ENCODE data around the gene METAP1D. TPM values are rescaled to one million over a fixed set of nuclear protein-coding genes. Genes with fewer than 3 reads are reported as not detected.

Gene METAP1D
- total RNA-seq, 4 donors from 2014 or later: 0.75 to 6.4 (median 3.6) TPM

DNA sequence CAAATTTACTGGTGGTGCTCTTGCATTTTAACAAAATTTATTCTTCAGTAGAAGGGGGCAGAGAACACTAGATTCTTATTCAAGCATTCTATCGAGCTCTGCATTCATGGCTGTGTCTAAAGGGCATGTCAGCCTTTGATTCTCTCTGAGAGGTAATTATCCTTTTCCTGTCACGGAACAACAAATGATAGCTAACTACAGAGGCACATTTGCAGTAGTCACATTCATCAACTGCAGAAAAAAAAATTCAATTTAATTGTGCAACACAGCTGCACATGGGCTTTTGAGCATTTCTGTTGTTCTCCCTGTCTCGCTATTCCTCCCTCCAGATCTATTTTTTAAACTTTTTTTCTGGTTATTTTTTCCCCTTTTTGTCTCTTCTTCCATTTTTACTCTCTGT is 72.5 kb downstream of the METAP1D start:
- intact Hi-C loops (cut with DNase I; ENCODE audit: low total_unique reads): no loop called here
- Histone ChIP-seq H3K36me3 (no peaks in the 10 kb centered on the region), H3K27me3 (no peaks in the 10 kb centered on the region), H3K27ac (no peak overlapping the region), H3K4me3 (no peak overlapping the region), H3K4me1 (peaks cover 0 to 3% (median 0%) of the 10 kb centered on the region in 4 donors), H3K9me3 (no peaks in the 10 kb centered on the region)
- TF ChIP-seq POLR2A (IDR thresholded peaks at IDR 0.05): no peak
- TF ChIP-seq, protein P1, sequence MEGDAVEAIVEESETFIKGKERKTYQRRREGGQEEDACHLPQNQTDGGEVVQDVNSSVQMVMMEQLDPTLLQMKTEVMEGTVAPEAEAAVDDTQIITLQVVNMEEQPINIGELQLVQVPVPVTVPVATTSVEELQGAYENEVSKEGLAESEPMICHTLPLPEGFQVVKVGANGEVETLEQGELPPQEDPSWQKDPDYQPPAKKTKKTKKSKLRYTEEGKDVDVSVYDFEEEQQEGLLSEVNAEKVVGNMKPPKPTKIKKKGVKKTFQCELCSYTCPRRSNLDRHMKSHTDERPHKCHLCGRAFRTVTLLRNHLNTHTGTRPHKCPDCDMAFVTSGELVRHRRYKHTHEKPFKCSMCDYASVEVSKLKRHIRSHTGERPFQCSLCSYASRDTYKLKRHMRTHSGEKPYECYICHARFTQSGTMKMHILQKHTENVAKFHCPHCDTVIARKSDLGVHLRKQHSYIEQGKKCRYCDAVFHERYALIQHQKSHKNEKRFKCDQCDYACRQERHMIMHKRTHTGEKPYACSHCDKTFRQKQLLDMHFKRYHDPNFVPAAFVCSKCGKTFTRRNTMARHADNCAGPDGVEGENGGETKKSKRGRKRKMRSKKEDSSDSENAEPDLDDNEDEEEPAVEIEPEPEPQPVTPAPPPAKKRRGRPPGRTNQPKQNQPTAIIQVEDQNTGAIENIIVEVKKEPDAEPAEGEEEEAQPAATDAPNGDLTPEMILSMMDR (IDR thresholded peaks at IDR 0.05): no peak
- no peak for TF ChIP-seq POLR2AphosphoS5 (IDR thresholded peaks at IDR 0.05)
- TF ChIP-seq EP300 (IDR thresholded peaks at IDR 0.05; ENCODE audit: low read depth): no peak
- WGBS, 2 donors (ENCODE audit: low coverage in 1 of 2): 84 to 89% methylated on average over 3 of the region's 3 CpGs
- in situ Hi-C loops (cut with MboI; ENCODE audit: low pct_ligation_motif_present in 1 of 4, low pct_unique_long_range_greater_than_20kb in 1 of 4, low sequenced_read_pairs in 3 of 4): no loop called here
- no peak for DNase-seq

DNA sequence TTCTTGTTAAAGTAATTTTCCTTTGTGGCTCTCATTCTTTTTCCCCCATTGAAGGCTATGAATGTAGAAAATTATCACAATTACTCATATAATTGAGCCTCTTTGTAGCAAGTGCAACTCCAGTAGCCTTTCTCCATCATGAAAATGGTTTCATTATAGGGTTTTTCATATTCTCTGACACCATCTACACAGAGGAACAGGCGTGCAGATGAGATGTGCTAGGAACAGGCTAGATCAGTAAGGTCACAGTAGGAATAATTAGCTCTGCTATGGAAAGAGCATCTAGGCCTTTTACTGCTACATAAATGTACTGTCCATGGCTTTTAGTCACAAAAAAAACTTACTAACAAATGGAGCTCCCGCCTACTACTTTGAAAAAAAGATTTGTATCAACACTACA is 73.0 kb downstream of the METAP1D start:
- DNase-seq: no peak
- Histone ChIP-seq H3K9me3 (no peaks in the 10 kb centered on the region), H3K27me3 (no peaks in the 10 kb centered on the region), H3K36me3 (no peaks in the 10 kb centered on the region), H3K4me1 (peaks cover 0 to 3% (median 0%) of the 10 kb centered on the region in 4 donors), H3K27ac (no peak overlapping the region), H3K4me3 (no peak overlapping the region)
- intact Hi-C loops (cut with DNase I; ENCODE audit: low total_unique reads) (no loop called here), in situ Hi-C loops (cut with MboI; ENCODE audit: low pct_ligation_motif_present in 1 of 4, low pct_unique_long_range_greater_than_20kb in 1 of 4, low sequenced_read_pairs in 3 of 4) (no loop called here)
- WGBS, 2 donors (ENCODE audit: low coverage in 1 of 2): 94 to 95% methylated on average over 2 of the region's 2 CpGs
- no peak for TF ChIP-seq POLR2AphosphoS5 (IDR thresholded peaks at IDR 0.05)
- TF ChIP-seq, protein P1 (IDR thresholded peaks at IDR 0.05): no peak
- TF ChIP-seq POLR2A (IDR thresholded peaks at IDR 0.05): no peak
- no peak for TF ChIP-seq EP300 (IDR thresholded peaks at IDR 0.05; ENCODE audit: low read depth)

DNA sequence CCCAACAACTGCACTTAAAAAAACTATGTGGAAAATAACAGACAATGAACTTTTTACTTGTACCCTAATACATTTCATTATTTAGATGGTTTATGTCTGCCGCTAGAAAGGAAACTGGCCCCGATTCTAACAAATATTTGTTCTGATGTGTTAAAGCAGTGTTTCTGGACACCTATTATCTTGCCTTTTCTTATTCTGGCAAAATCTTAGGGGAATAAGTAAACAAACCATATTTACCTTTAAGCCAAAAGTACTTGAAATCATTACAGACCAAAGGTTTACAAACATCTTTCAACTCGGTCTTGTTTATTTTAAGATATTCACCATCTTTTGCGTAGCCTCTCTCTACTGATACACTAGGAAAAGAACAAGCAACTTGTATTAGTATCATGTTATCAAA is 73.8 kb downstream of the METAP1D start:
- H3K4me1 ChIP-seq: peaks cover 0 to 3% (median 0%) of the 10 kb centered on the region in 4 donors
- H3K27ac ChIP-seq: no peak overlapping the region
- H3K4me3 ChIP-seq: no peak overlapping the region
- TF ChIP-seq POLR2AphosphoS5 (IDR thresholded peaks at IDR 0.05) (no peak), POLR2A (IDR thresholded peaks at IDR 0.05) (no peak), EP300 (IDR thresholded peaks at IDR 0.05; ENCODE audit: low read depth) (no peak)
- TF ChIP-seq, protein P1 (IDR thresholded peaks at IDR 0.05): no peak
- WGBS, 2 donors (ENCODE audit: low coverage in 1 of 2): 93 to 95% methylated on average over 4 of the region's 4 CpGs
- intact Hi-C loops (cut with DNase I; ENCODE audit: low total_unique reads) (no loop called here), in situ Hi-C loops (cut with MboI; ENCODE audit: low pct_ligation_motif_present in 1 of 4, low pct_unique_long_range_greater_than_20kb in 1 of 4, low sequenced_read_pairs in 3 of 4) (no loop called here)
- no peak for DNase-seq
- no peaks in the 10 kb centered on the region for H3K9me3 ChIP-seq
- H3K27me3 ChIP-seq: peaks cover 3% of the 10 kb centered on the region
- no peaks in the 10 kb centered on the region for H3K36me3 ChIP-seq

DNA sequence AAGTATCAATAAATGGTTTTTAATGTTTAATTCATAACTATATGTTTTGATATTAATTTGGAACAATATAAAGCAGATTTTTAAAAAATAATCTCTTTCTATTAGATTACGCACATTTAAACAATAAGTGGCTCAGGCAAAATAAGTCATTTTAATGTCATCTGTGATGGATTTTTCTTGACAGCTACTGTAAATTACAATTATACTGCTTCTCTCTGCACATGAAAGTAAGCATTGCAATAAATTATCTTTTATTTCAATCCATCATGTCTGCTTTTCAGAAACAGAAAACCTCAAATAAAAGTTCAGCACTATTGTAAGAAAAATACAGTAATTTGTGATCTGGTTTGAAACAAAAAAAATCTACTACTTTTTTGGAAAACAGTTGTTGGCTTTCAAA is 74.5 kb downstream of the METAP1D start:
- no peak for TF ChIP-seq POLR2AphosphoS5 (IDR thresholded peaks at IDR 0.05)
- TF ChIP-seq, protein P1 (IDR thresholded peaks at IDR 0.05): no peak
- TF ChIP-seq POLR2A (IDR thresholded peaks at IDR 0.05): no peak
- no peak for TF ChIP-seq EP300 (IDR thresholded peaks at IDR 0.05; ENCODE audit: low read depth)
- Histone ChIP-seq H3K4me3 (no peak overlapping the region), H3K27me3 (peaks cover 11% of the 10 kb centered on the region), H3K9me3 (no peaks in the 10 kb centered on the region), H3K4me1 (peaks cover 0 to 3% (median 0%) of the 10 kb centered on the region in 4 donors), H3K36me3 (no peaks in the 10 kb centered on the region), H3K27ac (no peak overlapping the region)
- 89 to 98% methylated on average over 1 of the region's 1 CpG for WGBS, 2 donors (ENCODE audit: low coverage in 1 of 2)
- DNase-seq: no peak
- in situ Hi-C loops (cut with MboI; ENCODE audit: low pct_ligation_motif_present in 1 of 4, low pct_unique_long_range_greater_than_20kb in 1 of 4, low sequenced_read_pairs in 3 of 4) (no loop called here), intact Hi-C loops (cut with DNase I; ENCODE audit: low total_unique reads) (no loop called here)
